ENCODE data around the gene MRPL52.
"Not testable (repeated sequence)": the region's sequence is repeated elsewhere in the genome, so short reads cannot be mapped to it uniquely, and the experiment has no call there.

Gene MRPL52

GRCh38 chr14:22800346-22800745 is 29.3 kb upstream of the MRPL52 start:
- TF ChIP-seq, protein P1, sequence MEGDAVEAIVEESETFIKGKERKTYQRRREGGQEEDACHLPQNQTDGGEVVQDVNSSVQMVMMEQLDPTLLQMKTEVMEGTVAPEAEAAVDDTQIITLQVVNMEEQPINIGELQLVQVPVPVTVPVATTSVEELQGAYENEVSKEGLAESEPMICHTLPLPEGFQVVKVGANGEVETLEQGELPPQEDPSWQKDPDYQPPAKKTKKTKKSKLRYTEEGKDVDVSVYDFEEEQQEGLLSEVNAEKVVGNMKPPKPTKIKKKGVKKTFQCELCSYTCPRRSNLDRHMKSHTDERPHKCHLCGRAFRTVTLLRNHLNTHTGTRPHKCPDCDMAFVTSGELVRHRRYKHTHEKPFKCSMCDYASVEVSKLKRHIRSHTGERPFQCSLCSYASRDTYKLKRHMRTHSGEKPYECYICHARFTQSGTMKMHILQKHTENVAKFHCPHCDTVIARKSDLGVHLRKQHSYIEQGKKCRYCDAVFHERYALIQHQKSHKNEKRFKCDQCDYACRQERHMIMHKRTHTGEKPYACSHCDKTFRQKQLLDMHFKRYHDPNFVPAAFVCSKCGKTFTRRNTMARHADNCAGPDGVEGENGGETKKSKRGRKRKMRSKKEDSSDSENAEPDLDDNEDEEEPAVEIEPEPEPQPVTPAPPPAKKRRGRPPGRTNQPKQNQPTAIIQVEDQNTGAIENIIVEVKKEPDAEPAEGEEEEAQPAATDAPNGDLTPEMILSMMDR (conservative IDR thresholded peaks at IDR 0.05; ENCODE audit: low read depth, low read length) = no peak
- DNase-seq (ENCODE audit: low read depth) = no peak
- no peak overlapping the region for H3K4me3 ChIP-seq (ENCODE audit: low read length)

GRCh38 chr14:22801716-22802115 is 28.0 kb upstream of the MRPL52 start:
- no peak for DNase-seq (ENCODE audit: low read depth)
- TF ChIP-seq, protein P1 (conservative IDR thresholded peaks at IDR 0.05; ENCODE audit: low read depth, low read length) = no peak
- no peak overlapping the region for H3K4me3 ChIP-seq (ENCODE audit: low read length)

- no peak overlapping the region for H3K4me3 ChIP-seq (ENCODE audit: low read length)
- no peak for DNase-seq (ENCODE audit: low read depth)
- TF ChIP-seq, protein P1 (conservative IDR thresholded peaks at IDR 0.05; ENCODE audit: low read depth, low read length) = no peak
These were observed 26.6 kb upstream of the MRPL52 start for GRCh38 chr14:22802860-22803686.

DNA sequence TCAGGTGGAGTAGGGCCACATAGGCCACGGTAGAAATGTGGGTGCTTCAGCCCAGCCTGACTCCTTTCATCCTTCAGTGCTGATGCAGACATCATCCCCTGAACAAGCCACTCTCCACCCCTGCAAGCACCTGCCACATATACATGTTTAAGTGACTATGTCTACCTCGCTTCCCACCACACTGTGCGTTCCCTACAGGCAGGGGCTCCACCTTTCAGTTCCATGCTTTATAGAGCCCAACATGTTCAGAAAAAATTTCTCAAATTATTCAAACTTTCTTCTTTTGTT is 26.1 kb upstream of the MRPL52 start:
- TF ChIP-seq, protein P1 (conservative IDR thresholded peaks at IDR 0.05; ENCODE audit: low read depth, low read length) = no peak
- no peak overlapping the region for H3K4me3 ChIP-seq (ENCODE audit: low read length)
- DNase-seq (ENCODE audit: low read depth) = no peak

GRCh38 chr14:22805235-22805634 is 24.5 kb upstream of the MRPL52 start:
- not testable (repeated sequence) for DNase-seq (ENCODE audit: low read depth); H3K4me3 ChIP-seq (ENCODE audit: low read length)

DNA sequence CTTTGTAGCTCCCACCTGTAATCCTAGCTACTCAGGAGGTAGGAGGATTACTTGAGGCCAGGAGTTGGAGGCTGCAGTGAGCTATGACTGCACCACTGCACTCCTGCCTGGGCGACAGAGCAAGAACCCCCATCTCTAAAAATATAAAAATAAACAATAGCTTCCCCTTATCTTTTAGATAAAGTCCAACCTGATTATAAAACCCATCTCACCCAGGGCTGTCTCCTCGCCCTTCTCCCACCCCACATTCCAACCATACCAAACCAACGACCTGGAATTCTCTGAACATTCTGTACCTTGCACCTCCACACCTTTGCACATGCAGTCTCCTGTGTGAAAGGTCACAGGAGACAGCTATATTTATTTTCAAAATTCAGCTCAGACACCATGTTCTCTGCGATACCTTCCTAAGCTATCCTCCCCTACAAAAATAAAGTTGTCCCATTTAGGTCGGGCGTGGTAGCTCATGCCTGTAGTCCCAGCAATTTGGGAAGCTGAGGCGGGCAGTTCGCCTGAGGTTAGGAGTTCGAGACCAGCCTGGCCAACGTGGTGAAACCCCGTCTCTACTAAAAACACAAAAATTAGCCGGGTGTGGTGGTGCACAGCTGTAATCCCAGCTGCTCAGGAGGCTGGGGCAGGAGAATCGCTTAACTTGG is 22.1 kb upstream of the MRPL52 start:
- no peak for DNase-seq (ENCODE audit: low read depth)
- H3K4me3 ChIP-seq (ENCODE audit: low read length) = no peak overlapping the region
- TF ChIP-seq, protein P1 (conservative IDR thresholded peaks at IDR 0.05; ENCODE audit: low read depth, low read length) = no peak

DNA sequence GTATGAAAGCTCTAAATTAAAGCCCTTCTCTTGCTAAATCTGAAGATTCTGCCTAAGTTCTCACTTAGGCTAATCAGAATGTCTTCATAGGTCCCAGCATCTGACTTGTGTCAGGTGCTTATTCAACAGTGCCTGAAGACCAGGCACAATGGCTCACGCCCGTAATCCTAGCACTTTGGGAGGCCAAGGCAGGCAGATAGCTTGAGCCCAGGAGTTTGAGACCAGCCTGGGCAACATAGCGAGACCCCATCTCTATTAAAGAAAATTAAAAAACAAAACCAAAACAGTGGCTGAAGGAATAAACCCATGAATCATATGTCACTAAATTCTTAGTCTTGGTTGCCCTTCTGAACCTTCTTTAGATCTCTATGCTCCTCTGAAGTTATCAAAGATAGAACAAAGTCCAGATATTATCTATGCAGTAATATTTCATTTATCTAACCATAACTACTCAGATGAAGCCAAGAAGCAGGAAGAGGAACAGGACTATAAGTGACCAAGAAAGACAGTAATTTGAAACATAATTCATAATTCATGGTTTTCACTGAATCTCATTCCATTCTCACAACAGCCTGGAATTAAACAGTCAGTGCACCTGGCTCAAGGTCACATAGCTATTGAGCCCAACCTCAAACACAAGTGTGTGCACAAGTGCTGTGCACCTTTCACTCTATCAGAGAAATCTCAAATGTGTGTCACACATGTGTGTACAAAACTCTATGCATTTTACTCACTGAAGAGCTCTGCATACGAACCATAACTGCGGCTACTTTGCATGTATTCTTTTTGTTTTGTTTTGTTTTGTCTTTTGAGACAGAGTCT is 21.1 kb upstream of the MRPL52 start:
- TF ChIP-seq, protein P1 (conservative IDR thresholded peaks at IDR 0.05; ENCODE audit: low read depth, low read length) = no peak
- no peak for DNase-seq (ENCODE audit: low read depth)
- H3K4me3 ChIP-seq (ENCODE audit: low read length) = no peak overlapping the region

Data from retinal pigment epithelial cell (primary cell).